SK-N-SH treated with all-trans-retinoic acid at 6 μM for 48 hours (cell line): ENCODE data around the gene MSL3.

Source experiments
- ARNTL ChIP-seq: fragments of 450-650 bp; formaldehyde crosslinking; IDR thresholded peaks from 2 replicates; pipeline ENCODE4 v1.5.0; 2020; ENCODE audit warnings: low read depth, mild to moderate bottlenecking, moderate library complexity, borderline replicate concordance
- PATZ1 ChIP-seq: fragments of 250-450 bp; sonication (Bioruptor Pico); IDR thresholded peaks from 2 replicates; pipeline ENCODE4 v1.8.0; 2020; ENCODE audit warnings: mild to moderate bottlenecking, moderate library complexity, borderline replicate concordance
- ZFP3 ChIP-seq: fragments of 250-450 bp; sonication (Bioruptor Pico); IDR thresholded peaks from 2 replicates; pipeline ENCODE4 v1.5.0; 2020; ENCODE audit warnings: mild to moderate bottlenecking, moderate library complexity
- ZNF565 ChIP-seq: fragments of 450-650 bp; formaldehyde crosslinking; conservative IDR thresholded peaks from 2 replicates; pipeline ENCODE4 v1.5.0; 2020; ENCODE audit warnings: low read depth, mild to moderate bottlenecking, moderate library complexity

GRCh38 chrX:11722304-11722703, 35.7 kb upstream of the MSL3 start:
- TF ChIP-seq ZNF565 (CRISPR knock-in tag) (no peak), ZFP3 (CRISPR knock-in tag) (no peak), ARNTL (CRISPR knock-in tag) (no peak), PATZ1 (no peak)
